ENCODE data around the gene RIBC1. TPM values are rescaled to one million over a fixed set of nuclear protein-coding genes. Genes with fewer than 3 reads are reported as not detected.

The RIBC1 gene
- total and polyA plus RNA-seq, 12 donors, result 0.28 to 1.6 (median 0.52) TPM

DNA sequence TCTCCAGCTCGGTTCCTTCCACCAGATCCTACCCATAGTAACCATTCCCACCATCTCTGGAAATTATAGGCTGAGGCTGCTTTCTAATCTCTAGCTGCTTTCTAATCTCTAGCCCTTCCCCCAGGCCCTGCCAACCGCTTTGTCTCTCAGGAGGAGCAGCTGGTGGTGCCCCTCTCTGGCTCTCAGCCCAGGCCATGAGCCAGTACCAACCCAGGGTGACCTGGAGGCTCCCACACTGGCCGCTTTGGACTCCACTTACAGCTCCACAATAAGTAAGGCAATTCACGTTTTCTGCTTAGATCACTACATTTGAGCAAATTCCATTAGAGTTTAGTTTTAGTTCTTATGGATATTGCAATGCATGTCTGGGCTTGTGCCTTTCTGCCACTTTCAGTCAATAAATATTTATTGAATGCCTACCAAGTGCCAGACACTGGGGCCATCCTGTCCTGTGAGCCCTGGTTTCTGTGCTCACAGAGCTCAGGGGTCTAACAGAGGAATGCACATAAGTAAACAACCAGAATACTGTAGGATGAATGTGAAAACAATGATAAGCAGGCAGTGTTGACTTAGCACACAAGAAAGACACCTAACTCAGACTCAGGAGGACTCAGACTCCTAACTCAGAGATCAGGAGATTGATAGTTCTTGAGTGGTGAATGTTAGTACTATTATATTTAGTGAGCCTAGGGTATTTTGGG lies 39.1 kb upstream of the RIBC1 start:
- Histone ChIP-seq H3K36me3 (peaks cover 0 to 100% (median 0%) of the 10 kb centered on the region in 9 donors), H3K4me3 (no peak overlapping the region), H3K9me3 (no peaks in the 10 kb centered on the region), H3K27ac (no peak overlapping the region), H3K4me1 (no peaks in the 10 kb centered on the region), H3K27me3 (no peaks in the 10 kb centered on the region)
- TF ChIP-seq CTCF (IDR thresholded peaks at IDR 0.05), result no peak
- peak in 4 of 8 donors; percentile 45 to 83 (median 61) for ATAC-seq
- intact Hi-C loops (cut with DNase I), result no loop called here
- 46 to 68% methylated on average over 3 to 4 of the region's 4 CpGs for WGBS, 2 donors
- DNase-seq, result peak; percentile 13 to 14

GRCh38 chrX:53395605-53396298 lies 26.9 kb upstream of the RIBC1 start:
- H3K36me3 ChIP-seq, result peaks cover 0 to 99% (median 0%) of the 10 kb centered on the region in 9 donors
- no peak overlapping the region for H3K4me3 ChIP-seq
- H3K9me3 ChIP-seq, result no peaks in the 10 kb centered on the region
- no peaks in the 10 kb centered on the region for H3K27me3 ChIP-seq
- H3K27ac ChIP-seq, result no peak overlapping the region
- H3K4me1 ChIP-seq, result no peaks in the 10 kb centered on the region
- WGBS, 2 donors, result 97 to 100% methylated on average over 2 of the region's 2 CpGs
- ATAC-seq (no peak), DNase-seq (no peak)
- intact Hi-C loops (cut with DNase I), result no loop called here
- TF ChIP-seq CTCF (IDR thresholded peaks at IDR 0.05), result no peak

DNA sequence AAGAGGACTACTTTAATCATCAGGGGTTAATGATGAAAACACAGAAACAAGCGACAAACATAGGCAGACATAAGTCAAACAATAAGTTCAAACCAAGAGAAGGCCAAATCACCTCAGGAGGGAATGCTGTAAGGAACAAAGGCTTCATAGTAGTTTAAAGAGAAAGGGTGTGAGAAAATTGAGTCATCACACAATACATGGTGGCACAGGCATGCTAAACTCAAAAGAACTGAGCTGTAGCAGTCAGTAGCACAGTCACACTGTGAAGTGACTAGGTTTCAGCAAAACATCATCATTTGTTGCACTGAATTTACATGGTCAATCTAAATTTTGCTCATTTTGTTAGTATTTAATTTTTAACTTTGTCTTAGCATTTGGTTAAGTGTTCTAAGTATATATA lies 24.5 kb upstream of the RIBC1 start:
- Histone ChIP-seq H3K4me3 (no peak overlapping the region), H3K27ac (no peak overlapping the region), H3K36me3 (peaks cover 0 to 99% (median 0%) of the 10 kb centered on the region in 9 donors), H3K9me3 (no peaks in the 10 kb centered on the region), H3K4me1 (no peaks in the 10 kb centered on the region), H3K27me3 (no peaks in the 10 kb centered on the region)
- TF ChIP-seq CTCF (IDR thresholded peaks at IDR 0.05), result no peak
- ATAC-seq (no peak), DNase-seq (no peak)
- WGBS, 2 donors, result 89 to 97% methylated on average over 1 of the region's 1 CpG
- intact Hi-C loops (cut with DNase I), result no loop called here

GRCh38 chrX:53403535-53403934 lies 19.1 kb upstream of the RIBC1 start:
- ATAC-seq, result no peak
- WGBS, 2 donors, result 96 to 97% methylated on average over 10 of the region's 10 CpGs
- Histone ChIP-seq H3K27me3 (no peaks in the 10 kb centered on the region), H3K36me3 (peaks cover 0 to 99% (median 12%) of the 10 kb centered on the region in 9 donors), H3K9me3 (no peaks in the 10 kb centered on the region), H3K4me3 (no peak overlapping the region), H3K4me1 (no peaks in the 10 kb centered on the region), H3K27ac (no peak overlapping the region)
- no peak for TF ChIP-seq CTCF (IDR thresholded peaks at IDR 0.05)
- no peak for DNase-seq
- intact Hi-C loops (cut with DNase I), result no loop called here
